Measurements from ENCODE around the gene FYCO1.

FYCO1 gene

DNA sequence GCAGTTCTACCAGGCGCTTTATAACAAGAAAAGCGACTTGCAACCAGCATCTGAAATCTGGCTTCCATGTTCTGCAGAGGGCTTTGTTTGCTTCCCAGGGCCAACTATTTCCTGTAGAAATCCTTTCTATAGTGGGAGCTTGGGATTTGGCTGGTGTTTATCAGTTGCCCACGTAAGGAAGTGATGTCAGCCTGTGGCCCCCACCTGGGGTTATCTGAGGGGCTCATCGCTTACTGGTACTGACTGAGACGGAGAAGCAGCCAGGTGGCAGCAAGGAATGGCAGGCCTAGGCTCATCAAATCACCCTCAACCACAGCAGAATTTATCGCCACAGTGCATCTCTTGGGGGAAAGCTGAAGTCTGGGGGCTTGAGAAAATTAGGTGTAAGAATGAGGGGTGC is 123.8 kb downstream of the FYCO1 start:
- no peak for DNase-seq (ENCODE audit: extremely low read depth, insufficient read length)
- Histone ChIP-seq H3K27me3 (replicated peaks; ENCODE audit: control insufficient read depth, insufficient read depth, low read length) (peaks cover 1% of the 10 kb centered on the region; the same call in 1 of the 2 replicates), H3K36me3 (ENCODE audit: control insufficient read depth, insufficient read depth, low read length) (no peaks in the 10 kb centered on the region), H3K4me3 (replicated peaks; ENCODE audit: low read depth, low read length) (no peak overlapping the region)
- TF ChIP-seq, protein P1, sequence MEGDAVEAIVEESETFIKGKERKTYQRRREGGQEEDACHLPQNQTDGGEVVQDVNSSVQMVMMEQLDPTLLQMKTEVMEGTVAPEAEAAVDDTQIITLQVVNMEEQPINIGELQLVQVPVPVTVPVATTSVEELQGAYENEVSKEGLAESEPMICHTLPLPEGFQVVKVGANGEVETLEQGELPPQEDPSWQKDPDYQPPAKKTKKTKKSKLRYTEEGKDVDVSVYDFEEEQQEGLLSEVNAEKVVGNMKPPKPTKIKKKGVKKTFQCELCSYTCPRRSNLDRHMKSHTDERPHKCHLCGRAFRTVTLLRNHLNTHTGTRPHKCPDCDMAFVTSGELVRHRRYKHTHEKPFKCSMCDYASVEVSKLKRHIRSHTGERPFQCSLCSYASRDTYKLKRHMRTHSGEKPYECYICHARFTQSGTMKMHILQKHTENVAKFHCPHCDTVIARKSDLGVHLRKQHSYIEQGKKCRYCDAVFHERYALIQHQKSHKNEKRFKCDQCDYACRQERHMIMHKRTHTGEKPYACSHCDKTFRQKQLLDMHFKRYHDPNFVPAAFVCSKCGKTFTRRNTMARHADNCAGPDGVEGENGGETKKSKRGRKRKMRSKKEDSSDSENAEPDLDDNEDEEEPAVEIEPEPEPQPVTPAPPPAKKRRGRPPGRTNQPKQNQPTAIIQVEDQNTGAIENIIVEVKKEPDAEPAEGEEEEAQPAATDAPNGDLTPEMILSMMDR (IDR thresholded peaks at IDR 0.05; ENCODE audit: insufficient read depth, low read length, poor library complexity, severe bottlenecking), result no peak

DNA sequence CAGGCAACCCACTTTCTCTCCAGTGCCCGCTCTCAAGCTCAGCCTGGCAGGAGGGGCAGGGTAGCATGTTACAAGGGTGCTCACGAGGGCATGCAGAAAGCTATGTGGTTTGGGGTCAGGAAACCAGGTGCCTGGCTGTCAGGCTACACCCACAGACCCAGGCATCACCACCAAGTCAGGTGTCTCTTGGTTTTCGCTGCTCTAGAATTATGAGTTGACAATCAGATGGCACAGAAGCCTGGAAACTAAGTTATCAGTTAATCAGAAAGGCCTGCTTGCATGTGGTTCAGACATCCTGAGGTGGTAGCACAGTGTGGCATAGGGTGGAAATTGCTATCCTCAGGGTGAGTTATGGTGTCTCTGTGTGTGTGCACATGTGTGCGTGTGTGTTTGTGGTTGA is 125.5 kb downstream of the FYCO1 start:
- H3K36me3 ChIP-seq (ENCODE audit: control insufficient read depth, insufficient read depth, low read length), result no peaks in the 10 kb centered on the region

DNA sequence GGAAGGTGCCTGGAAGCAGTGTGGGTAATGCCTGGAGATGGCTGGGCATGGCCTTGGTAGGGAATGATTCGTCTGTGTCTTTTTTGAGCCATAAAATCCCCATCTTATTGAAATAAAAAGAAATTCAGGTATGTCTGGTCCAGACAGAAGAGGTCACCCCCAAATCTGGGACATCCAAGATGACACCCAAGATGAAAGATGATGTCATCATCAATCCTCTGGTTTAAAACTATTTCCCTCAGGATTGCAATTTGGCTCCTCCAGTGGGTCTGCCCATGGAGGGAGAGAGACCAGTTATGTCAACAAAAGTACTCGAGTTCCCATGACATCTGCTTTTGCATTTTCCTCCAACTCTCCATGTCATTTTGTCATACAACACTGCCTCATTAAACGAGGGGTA is 126.0 kb downstream of the FYCO1 start:
- Histone ChIP-seq H3K36me3 (ENCODE audit: control insufficient read depth, insufficient read depth, low read length) (no peaks in the 10 kb centered on the region), H3K27me3 (replicated peaks; ENCODE audit: control insufficient read depth, insufficient read depth, low read length) (peaks cover 1% of the 10 kb centered on the region; the same call in 1 of the 2 replicates), H3K4me3 (replicated peaks; ENCODE audit: low read depth, low read length) (no peak overlapping the region)
- no peak for DNase-seq (ENCODE audit: extremely low read depth, insufficient read length)
- TF ChIP-seq, protein P1 (IDR thresholded peaks at IDR 0.05; ENCODE audit: insufficient read depth, low read length, poor library complexity, severe bottlenecking), result no peak

More for the DNA sequence above, 125.5 kb downstream of the FYCO1 start:
- no peak for DNase-seq (ENCODE audit: extremely low read depth, insufficient read length)
- TF ChIP-seq, protein P1 (IDR thresholded peaks at IDR 0.05; ENCODE audit: insufficient read depth, low read length, poor library complexity, severe bottlenecking), result no peak
- Histone ChIP-seq H3K27me3 (replicated peaks; ENCODE audit: control insufficient read depth, insufficient read depth, low read length) (peaks cover 1% of the 10 kb centered on the region; the same call in 1 of the 2 replicates), H3K4me3 (replicated peaks; ENCODE audit: low read depth, low read length) (no peak overlapping the region)

DNA sequence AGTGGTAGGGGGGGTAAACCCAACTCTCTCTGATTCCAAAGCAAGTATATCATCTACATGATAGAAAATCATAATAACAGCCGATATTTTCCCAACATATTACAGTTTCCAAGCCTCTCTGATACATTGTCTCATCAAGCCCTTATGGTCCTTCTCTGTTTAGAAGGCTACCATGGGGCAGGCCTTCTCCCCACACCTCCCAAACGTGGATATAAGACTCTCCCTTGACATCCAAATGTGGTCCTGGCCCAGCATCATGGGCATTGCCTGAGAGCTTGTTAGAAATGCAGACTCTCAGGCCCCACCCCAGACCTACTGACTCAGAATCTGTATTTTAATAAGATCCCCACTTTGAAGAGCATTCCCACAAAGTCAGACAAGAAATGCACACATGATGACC is 127.0 kb downstream of the FYCO1 start:
- TF ChIP-seq, protein P1 (IDR thresholded peaks at IDR 0.05; ENCODE audit: insufficient read depth, low read length, poor library complexity, severe bottlenecking), result no peak
- no peaks in the 10 kb centered on the region for H3K36me3 ChIP-seq (ENCODE audit: control insufficient read depth, insufficient read depth, low read length)
- no peak for DNase-seq (ENCODE audit: extremely low read depth, insufficient read length)
- H3K27me3 ChIP-seq (replicated peaks; ENCODE audit: control insufficient read depth, insufficient read depth, low read length), result peaks cover 1% of the 10 kb centered on the region; the same call in 1 of the 2 replicates
- no peak overlapping the region for H3K4me3 ChIP-seq (replicated peaks; ENCODE audit: low read depth, low read length)

DNA sequence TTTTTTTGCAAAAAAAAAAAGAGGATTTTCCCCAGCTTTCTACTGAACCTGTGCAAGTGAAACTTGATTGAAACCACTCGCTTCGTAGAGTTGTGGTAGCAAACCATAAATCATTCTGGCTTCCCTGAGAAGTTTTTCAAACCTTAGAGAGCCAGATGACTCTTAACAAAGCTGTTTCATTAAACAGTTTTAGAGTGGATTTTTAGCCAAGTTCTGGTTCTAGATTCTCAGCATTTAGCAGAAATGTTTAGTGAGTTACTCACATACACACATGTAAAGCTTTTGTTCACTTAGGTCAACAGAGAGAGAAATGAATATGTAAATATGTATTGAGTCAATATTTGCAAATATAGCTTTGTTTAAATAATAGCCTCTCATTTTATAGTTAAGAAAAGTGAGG is 127.4 kb downstream of the FYCO1 start:
- H3K27me3 ChIP-seq (replicated peaks; ENCODE audit: control insufficient read depth, insufficient read depth, low read length), result peaks cover 1% of the 10 kb centered on the region; the same call in 1 of the 2 replicates
- TF ChIP-seq, protein P1 (IDR thresholded peaks at IDR 0.05; ENCODE audit: insufficient read depth, low read length, poor library complexity, severe bottlenecking), result no peak
- no peaks in the 10 kb centered on the region for H3K36me3 ChIP-seq (ENCODE audit: control insufficient read depth, insufficient read depth, low read length)
- H3K4me3 ChIP-seq (replicated peaks; ENCODE audit: low read depth, low read length), result no peak overlapping the region
- no peak for DNase-seq (ENCODE audit: extremely low read depth, insufficient read length)
